Mesodermal cell (in vitro differentiated cells): ENCODE data around the gene SNRPA.

ENCODE experiments used
- H3K27ac ChIP-seq: 2 replicates; pipeline ENCODE4 v1.7.0; 2013; ENCODE audit warnings: mild to moderate bottlenecking, low read depth, low read length, moderate library complexity; ENCODE audit not compliant: severe bottlenecking
- H3K36me3 ChIP-seq: 2 replicates; pipeline ENCODE4 v1.7.1; 2013; ENCODE audit warnings: mild to moderate bottlenecking, low read length, moderate library complexity; ENCODE audit not compliant: control insufficient read depth, insufficient read depth
- H3K4me1 ChIP-seq: one replicate; pipeline ENCODE4 v1.7.1; 2013; ENCODE audit warnings: mild to moderate bottlenecking, low read length; ENCODE audit not compliant: insufficient read depth, control insufficient read depth, poor library complexity, severe bottlenecking
- H3K4me3 ChIP-seq: 2 replicates; pipeline ENCODE4 v1.7.0; 2013; ENCODE audit warnings: low read length, control low read depth, mild to moderate bottlenecking; ENCODE audit not compliant: insufficient read depth, poor library complexity, severe bottlenecking; ENCODE audit errors: extremely low read depth
- H3K9me3 ChIP-seq: 2 replicates; pipeline ENCODE4 v1.7.1; 2013; ENCODE audit warnings: mild to moderate bottlenecking, low read length, moderate library complexity; ENCODE audit not compliant: control insufficient read depth
- WGBS, 2 experiments: methylation state at CpG; one replicate each; pipeline ENCODE4 v1.1.5; 2013; ENCODE audit warnings: missing lambda C conversion rate in 2 of 2; ENCODE audit not compliant: insufficient coverage in 2 of 2; 5-methylcytosine and 5-hydroxymethylcytosine counted together

Gene SNRPA

GRCh38 chr19:40714441-40715299, 36.3 kb upstream of the SNRPA start:
- no peaks in the 10 kb centered on the region for H3K9me3 ChIP-seq

GRCh38 chr19:40716031-40716481, 34.9 kb upstream of the SNRPA start:
- Histone ChIP-seq H3K36me3 (peaks cover 24% of the 10 kb centered on the region), H3K4me1 (peaks cover 17% of the 10 kb centered on the region), H3K27ac (peak overlapping the region; percentile 99), H3K4me3 (peak overlapping the region; percentile 76), H3K9me3 (no peaks in the 10 kb centered on the region)
- WGBS, 2 experiments = 4 to 6% methylated on average over 6 of the region's 8 CpGs

More at GRCh38 chr19:40714441-40715299, 36.3 kb upstream of the SNRPA start:
- Histone ChIP-seq H3K36me3 (peaks cover 25% of the 10 kb centered on the region), H3K27ac (peak overlapping the region; percentile 99), H3K4me1 (peaks cover 12% of the 10 kb centered on the region), H3K4me3 (peak overlapping the region; percentile 49)
- 5 to 6% methylated on average over 13 to 17 of the region's 31 CpGs for WGBS, 2 experiments

GRCh38 chr19:40716482-40717324, 34.3 kb upstream of the SNRPA start, which contains the start of the genes COQ8B and ITPKC:
TSS of gene COQ8B (minus strand) at chr19:40716886. CDS start at chr19:40714632, 2,254 bp downstream.
TSS of gene ITPKC (plus strand) at chr19:40717112. CDS start at chr19:40717136, 24 bp downstream.
- peak within 1 kb of the TSS; percentile 99 for H3K27ac ChIP-seq
- H3K36me3 ChIP-seq = peaks cover 21% of the 10 kb centered on the region
- H3K4me3 ChIP-seq = peak within 1 kb of the TSS; percentile 76
- H3K4me1 ChIP-seq = peaks cover 14% of the 10 kb centered on the region
- H3K9me3 ChIP-seq = no peaks in the 10 kb centered on the region
- 0 to 1% methylated on average over 49 to 56 of the region's 76 CpGs for WGBS, 2 experiments

- Histone ChIP-seq H3K27ac (peak overlapping the region; percentile 99), H3K36me3 (peaks cover 20% of the 10 kb centered on the region), H3K9me3 (no peaks in the 10 kb centered on the region), H3K4me1 (peaks cover 13% of the 10 kb centered on the region), H3K4me3 (peak overlapping the region; percentile 76)
- WGBS, 2 experiments = 2 to 3% methylated on average over 16 to 17 of the region's 20 CpGs
Measured at GRCh38 chr19:40717325-40717879, 33.6 kb upstream of the SNRPA start.

GRCh38 chr19:40717880-40718773, 32.9 kb upstream of the SNRPA start:
- Histone ChIP-seq H3K4me3 (peak overlapping the region; percentile 76), H3K4me1 (peaks cover 13% of the 10 kb centered on the region), H3K36me3 (peaks cover 17% of the 10 kb centered on the region), H3K27ac (peak overlapping the region; percentile 99), H3K9me3 (no peaks in the 10 kb centered on the region)
- WGBS, 2 experiments = 20 to 23% methylated on average over 16 to 17 of the region's 20 CpGs

GRCh38 chr19:40718774-40719391, 32.1 kb upstream of the SNRPA start:
- peak overlapping the region; percentile 76 for H3K4me3 ChIP-seq
- WGBS, 2 experiments = 15 to 19% methylated on average over 13 to 15 of the region's 16 CpGs
- peaks cover 25% of the 10 kb centered on the region for H3K36me3 ChIP-seq
- no peaks in the 10 kb centered on the region for H3K9me3 ChIP-seq
- H3K4me1 ChIP-seq = peaks cover 13% of the 10 kb centered on the region
- peak overlapping the region; percentile 6 for H3K27ac ChIP-seq

- 89 to 92% methylated on average over 4 to 5 of the region's 7 CpGs for WGBS, 2 experiments
- H3K36me3 ChIP-seq = peaks cover 29% of the 10 kb centered on the region
- peak overlapping the region; percentile 76 for H3K4me3 ChIP-seq
- H3K9me3 ChIP-seq = no peaks in the 10 kb centered on the region
- peaks cover 9% of the 10 kb centered on the region for H3K4me1 ChIP-seq
- H3K27ac ChIP-seq = no peak overlapping the region
Measured at GRCh38 chr19:40719414-40719894, 31.5 kb upstream of the SNRPA start.

- Histone ChIP-seq H3K4me1 (peaks cover 8% of the 10 kb centered on the region), H3K36me3 (peaks cover 45% of the 10 kb centered on the region), H3K9me3 (no peaks in the 10 kb centered on the region), H3K4me3 (no peak overlapping the region), H3K27ac (no peak overlapping the region)
- WGBS, 2 experiments = 83 to 86% methylated on average over 4 to 6 of the region's 6 CpGs
Measured at GRCh38 chr19:40721140-40721486, 29.9 kb upstream of the SNRPA start.

GRCh38 chr19:40721936-40722661, 28.9 kb upstream of the SNRPA start:
- no peaks in the 10 kb centered on the region for H3K9me3 ChIP-seq
- H3K27ac ChIP-seq = no peak overlapping the region
- WGBS, 2 experiments = 83 to 100% methylated on average over 2 of the region's 9 CpGs
- peaks cover 53% of the 10 kb centered on the region for H3K36me3 ChIP-seq
- H3K4me1 ChIP-seq = peaks cover 8% of the 10 kb centered on the region
- H3K4me3 ChIP-seq = no peak overlapping the region
